OCI-LY1 (cell line): ENCODE results near the gene FAAH.

Source experiments
- H2AFZ ChIP-seq: fragments of 200-600 bp; sonication (generic), shearing (Covaris generic); 2 replicates; pipeline ENCODE4 v1.6.0; 2014; ENCODE audit warnings: antibody characterized with exemption, mild to moderate bottlenecking, low read length
- H3F3A ChIP-seq: fragments of 200-600 bp; sonication (generic), shearing (Covaris generic); 2 replicates; pipeline ENCODE4 v1.6.0; 2014; ENCODE audit warnings: mild to moderate bottlenecking, antibody characterized with exemption, low read length, moderate library complexity; ENCODE audit not compliant: insufficient read depth
- H3K27ac ChIP-seq: fragments of 200-600 bp; sonication (generic); 2 replicates; pipeline ENCODE4 v1.5.1; 2014; ENCODE audit warnings: low read length, mixed run types, mild to moderate bottlenecking, low read depth; ENCODE audit not compliant: poor library complexity, severe bottlenecking
- H3K27me3 ChIP-seq: fragments of 200-600 bp; sonication (generic); 2 replicates; pipeline ENCODE4 v1.6.0; 2014; ENCODE audit warnings: antibody characterized with exemption, mild to moderate bottlenecking, low read length, moderate library complexity; ENCODE audit not compliant: insufficient read depth
- H3K36me3 ChIP-seq: fragments of 200-600 bp; sonication (generic); 2 replicates; pipeline ENCODE4 v1.6.1; 2014; ENCODE audit warnings: mild to moderate bottlenecking, antibody characterized with exemption, low read length, moderate library complexity, mixed read lengths; ENCODE audit not compliant: insufficient read depth
- H3K4me1 ChIP-seq: fragments of 200-600 bp; sonication (generic); 2 replicates; pipeline ENCODE4 v1.5.1; 2014; ENCODE audit warnings: mild to moderate bottlenecking, low read length, moderate library complexity; ENCODE audit not compliant: insufficient read depth, severe bottlenecking
- H3K4me2 ChIP-seq: fragments of 200-600 bp; sonication (generic), shearing (Covaris generic); 2 replicates; pipeline ENCODE4 v1.6.1; 2014; ENCODE audit warnings: low read length
- H3K4me3 ChIP-seq: fragments of 200-600 bp; sonication (generic); 2 replicates; pipeline ENCODE4 v1.5.1; 2014; ENCODE audit warnings: low read length, low read depth, mild to moderate bottlenecking, mixed read lengths; ENCODE audit not compliant: poor library complexity, severe bottlenecking
- H3K79me2 ChIP-seq: fragments of 200-600 bp; shearing (Covaris generic); 2 replicates; pipeline ENCODE4 v1.6.1; 2016; ENCODE audit warnings: mixed run types, low read length, mixed read lengths; ENCODE audit not compliant: insufficient read depth
- H3K9ac ChIP-seq: fragments of 200-600 bp; sonication (generic), shearing (Covaris generic); 2 replicates; pipeline ENCODE4 v1.6.1; 2014; ENCODE audit warnings: mild to moderate bottlenecking, low read length, mixed read lengths
- H3K9me2 ChIP-seq: fragments of 200-600 bp; sonication (generic), shearing (Covaris generic); 2 replicates; pipeline ENCODE4 v1.6.1; 2014; ENCODE audit warnings: low read depth, mild to moderate bottlenecking, low read length, mixed read lengths
- H3K9me3 ChIP-seq: fragments of 200-600 bp; shearing (Covaris generic); 2 replicates; pipeline ENCODE4 v1.6.1; 2014; ENCODE audit warnings: low read length, mixed read lengths
- H4K20me1 ChIP-seq: fragments of 200-600 bp; sonication (generic), shearing (Covaris generic); 2 replicates; pipeline ENCODE4 v1.6.0; 2016; ENCODE audit warnings: mild to moderate bottlenecking, low read length; ENCODE audit not compliant: insufficient read depth
- CTCF ChIP-seq: fragments of 200-600 bp; sonication (generic), shearing (Covaris generic); IDR thresholded peaks from 2 replicates; pipeline ENCODE4 v1.5.1; 2017; ENCODE audit warnings: mild to moderate bottlenecking, antibody characterized with exemption, low read length, moderate library complexity, mixed read lengths
- EZH2 ChIP-seq: fragments of 200-600 bp; sonication (generic), shearing (Covaris generic); IDR thresholded peaks from 2 replicates; pipeline ENCODE4 v1.8.0; 2017; ENCODE audit warnings: borderline replicate concordance, mixed run types, mild to moderate bottlenecking, antibody characterized with exemption, low read length, moderate library complexity, mixed read lengths

Gene FAAH

GRCh38 chr1:46451948-46452930 is 58.1 kb downstream of the FAAH start:
- Histone ChIP-seq H2AFZ (no peak overlapping the region), H3F3A (no peaks in the 10 kb centered on the region), H3K4me1 (no peaks in the 10 kb centered on the region), H3K27me3 (peaks cover 8% of the 10 kb centered on the region; the same call in 1 of the 2 replicates), H3K36me3 (no peaks in the 10 kb centered on the region), H3K4me3 (no peak overlapping the region), H3K9ac (no peak overlapping the region), H3K79me2 (no peaks in the 10 kb centered on the region), H3K9me2 (no peaks in the 10 kb centered on the region), H4K20me1 (no peaks in the 10 kb centered on the region), H3K27ac (no peak overlapping the region), H3K9me3 (no peaks in the 10 kb centered on the region), H3K4me2 (no peak overlapping the region)
- TF ChIP-seq EZH2 (no peak), CTCF (no peak)

GRCh38 chr1:46452931-46453325 is 58.8 kb downstream of the FAAH start:
- TF ChIP-seq EZH2 (no peak), CTCF (no peak)
- Histone ChIP-seq H3K79me2 (no peaks in the 10 kb centered on the region), H4K20me1 (no peaks in the 10 kb centered on the region), H2AFZ (no peak overlapping the region), H3F3A (no peaks in the 10 kb centered on the region), H3K4me1 (no peaks in the 10 kb centered on the region), H3K4me3 (no peak overlapping the region), H3K9me2 (no peaks in the 10 kb centered on the region), H3K4me2 (no peak overlapping the region), H3K27me3 (peaks cover 8% of the 10 kb centered on the region; the same call in 1 of the 2 replicates), H3K9me3 (no peaks in the 10 kb centered on the region), H3K9ac (no peak overlapping the region), H3K27ac (no peak overlapping the region), H3K36me3 (no peaks in the 10 kb centered on the region)

GRCh38 chr1:46453449-46453848 is 59.3 kb downstream of the FAAH start:
- H2AFZ ChIP-seq: no peak overlapping the region
- no peaks in the 10 kb centered on the region for H3K79me2 ChIP-seq
- H3K27me3 ChIP-seq: peaks cover 8% of the 10 kb centered on the region; the same call in 1 of the 2 replicates

More at GRCh38 chr1:46453449-46453848, 59.3 kb downstream of the FAAH start:
- Histone ChIP-seq H3K36me3 (no peaks in the 10 kb centered on the region), H3K9ac (no peak overlapping the region), H3K4me3 (no peak overlapping the region), H4K20me1 (no peaks in the 10 kb centered on the region), H3K27ac (no peak overlapping the region), H3K4me2 (no peak overlapping the region), H3F3A (no peaks in the 10 kb centered on the region), H3K9me2 (no peaks in the 10 kb centered on the region), H3K9me3 (no peaks in the 10 kb centered on the region), H3K4me1 (no peaks in the 10 kb centered on the region)
- TF ChIP-seq EZH2 (no peak), CTCF (no peak)
